Neural cell (in vitro differentiated cells): Measurements from ENCODE around the gene NDST3. TPM values are rescaled to one million over a fixed set of nuclear protein-coding genes. Genes with fewer than 3 reads are reported as not detected.

ENCODE experiments used
- H2AFZ ChIP-seq: fragments of 200-600, 300-800 bp; sonication (generic), shearing (Covaris generic); 2 replicates; pipeline ENCODE4 v1.6.0; 2014; ENCODE audit warnings: low read depth, mild to moderate bottlenecking, antibody characterized with exemption, low read length, moderate library complexity
- H3F3A ChIP-seq: fragments of 200-600 bp; shearing (Covaris generic); 2 replicates; pipeline ENCODE4 v1.6.1; 2016; ENCODE audit warnings: mild to moderate bottlenecking, moderate library complexity, mixed read lengths, antibody characterized with exemption, low read length; ENCODE audit not compliant: insufficient read depth, poor library complexity, severe bottlenecking
- H3K27ac ChIP-seq: fragments of 200-600, 300-800 bp; sonication (generic), shearing (Covaris generic); 2 replicates; pipeline ENCODE4 v1.5.1; 2014; ENCODE audit warnings: mild to moderate bottlenecking, low read length, moderate library complexity
- H3K27me3 ChIP-seq: fragments of 300-800, 200-600 bp; sonication (generic), shearing (Covaris generic); 2 replicates; pipeline ENCODE4 v1.6.0; 2014; ENCODE audit warnings: mild to moderate bottlenecking, low read depth, low read length, moderate library complexity; ENCODE audit not compliant: insufficient read depth
- H3K36me3 ChIP-seq: fragments of 300-800, 200-600 bp; sonication (generic), shearing (Covaris generic); 2 replicates; pipeline ENCODE4 v1.5.1; 2014; ENCODE audit warnings: mild to moderate bottlenecking, antibody characterized with exemption, low read length, moderate library complexity; ENCODE audit not compliant: insufficient read depth
- H3K4me2 ChIP-seq: fragments of 300-800, 200-600 bp; sonication (generic), shearing (Covaris generic); 2 replicates; pipeline ENCODE4 v1.6.0; 2014; ENCODE audit warnings: mild to moderate bottlenecking, low read length
- H3K4me3 ChIP-seq: fragments of 300-800, 200-600 bp; sonication (generic), shearing (Covaris generic); 2 replicates; pipeline ENCODE4 v1.5.1; 2014; ENCODE audit warnings: mild to moderate bottlenecking, low read length, moderate library complexity
- H3K79me2 ChIP-seq: fragments of 200-600 bp; shearing (Covaris generic); replicated peaks from 2 replicates; pipeline ENCODE4 v1.6.0; 2014; ENCODE audit warnings: mild to moderate bottlenecking, low read length, moderate library complexity; ENCODE audit not compliant: insufficient read depth
- H3K9ac ChIP-seq: fragments of 300-800, 200-600 bp; sonication (generic), shearing (Covaris generic); 2 replicates; pipeline ENCODE4 v1.6.1; 2016; ENCODE audit warnings: mild to moderate bottlenecking, low read length, mixed read lengths
- H3K9me2 ChIP-seq: fragments of 200-600 bp; shearing (Covaris generic); 2 replicates; pipeline ENCODE4 v1.6.1; 2016; ENCODE audit warnings: mild to moderate bottlenecking, low read length, mixed read lengths; ENCODE audit not compliant: insufficient read depth
- H3K9me3 ChIP-seq: fragments of 200-600, 300-800 bp; sonication (generic), shearing (Covaris generic); 2 replicates; pipeline ENCODE4 v1.6.1; 2016; ENCODE audit warnings: mild to moderate bottlenecking, mixed run types, low read length, moderate library complexity, mixed read lengths
- H4K20me1 ChIP-seq: fragments of 200-600 bp; shearing (Covaris generic); 2 replicates; pipeline ENCODE4 v1.6.1; 2016; ENCODE audit warnings: mild to moderate bottlenecking, mixed run types; ENCODE audit not compliant: insufficient read depth
- CTCF ChIP-seq: fragments of 450-650 bp; IDR thresholded peaks from 2 replicates; pipeline ENCODE4 v1.5.1; 2014; ENCODE audit warnings: antibody characterized with exemption, mild to moderate bottlenecking, moderate library complexity; ENCODE audit not compliant: poor library complexity, severe bottlenecking
- EP300 ChIP-seq: fragments of 450-650 bp; conservative IDR thresholded peaks from 2 replicates; pipeline ENCODE4 v1.6.1; 2014; ENCODE audit warnings: antibody characterized with exemption, mild to moderate bottlenecking, moderate library complexity; ENCODE audit not compliant: poor library complexity, severe bottlenecking
- EZH2 ChIP-seq: fragments of 200-600, 300-800 bp; shearing (Covaris generic), sonication (generic); IDR thresholded peaks from 2 replicates; pipeline ENCODE4 v1.6.1; 2014; ENCODE audit warnings: antibody characterized with exemption, low read length, borderline replicate concordance, mild to moderate bottlenecking; ENCODE audit not compliant: insufficient read depth, poor library complexity, severe bottlenecking
- MXI1 ChIP-seq: fragments of 450-650 bp; conservative IDR thresholded peaks from 2 replicates; pipeline ENCODE4 v1.6.1; 2014; ENCODE audit warnings: antibody characterized with exemption, mild to moderate bottlenecking; ENCODE audit not compliant: poor library complexity, severe bottlenecking
- POLR2AphosphoS5 ChIP-seq: IDR thresholded peaks from 2 replicates; pipeline ENCODE4 v1.6.1; 2012
- RAD21 ChIP-seq: fragments of 450-650 bp; conservative IDR thresholded peaks from 2 replicates; pipeline ENCODE4 v1.6.1; 2014; ENCODE audit warnings: antibody characterized with exemption, mild to moderate bottlenecking, moderate library complexity
- REST ChIP-seq: IDR thresholded peaks from 2 replicates; pipeline ENCODE4 v1.6.1; 2012; ENCODE audit warnings: borderline replicate concordance
- SMC3 ChIP-seq: fragments of 450-650 bp; conservative IDR thresholded peaks from 2 replicates; pipeline ENCODE4 v1.6.1; 2014; ENCODE audit warnings: antibody characterized with exemption, mild to moderate bottlenecking, moderate library complexity; ENCODE audit not compliant: poor library complexity
- TAF1 ChIP-seq: IDR thresholded peaks from 2 replicates; pipeline ENCODE4 v1.6.1; 2012; ENCODE audit warnings: low read depth
- polyA plus RNA-seq: library from polyadenylated mRNA; depleted of rRNA; stranded (reverse); fragments of >200 nt; gene quantifications from 2 replicates; pipeline ENCODE4 v1.2.3, GENCODE V29; 2014

Gene NDST3
- polyA plus RNA-seq, 1 donor from 2014 or later: 4.0 TPM

GRCh38 chr4:118286685-118287084, 252.4 kb downstream of the NDST3 start:
- H3K27me3 ChIP-seq: no peaks in the 10 kb centered on the region
- no peaks in the 10 kb centered on the region for H3K9me3 ChIP-seq
- no peak overlapping the region for H3K9ac ChIP-seq
- no peaks in the 10 kb centered on the region for H3K9me2 ChIP-seq
- no peak overlapping the region for H3K4me3 ChIP-seq
- H3K27ac ChIP-seq: no peak overlapping the region
- H4K20me1 ChIP-seq: no peaks in the 10 kb centered on the region
- H3K4me2 ChIP-seq: no peak overlapping the region
- H3K36me3 ChIP-seq: no peaks in the 10 kb centered on the region
- no peaks in the 10 kb centered on the region for H3F3A ChIP-seq
- no peaks in the 10 kb centered on the region for H3K79me2 ChIP-seq
- TF ChIP-seq MXI1: no peak
- TF ChIP-seq EZH2: no peak
- no peak for TF ChIP-seq CTCF
- TF ChIP-seq RAD21: no peak
- TF ChIP-seq POLR2AphosphoS5: no peak
- no peak for TF ChIP-seq SMC3
- no peak for TF ChIP-seq TAF1
- no peak for TF ChIP-seq REST
- TF ChIP-seq EP300: no peak
- H2AFZ ChIP-seq: no peak overlapping the region

- Histone ChIP-seq H3K27ac (no peak overlapping the region), H3K4me2 (no peak overlapping the region), H3K79me2 (no peaks in the 10 kb centered on the region), H4K20me1 (no peaks in the 10 kb centered on the region), H3K27me3 (no peaks in the 10 kb centered on the region), H2AFZ (no peak overlapping the region), H3K9me3 (no peaks in the 10 kb centered on the region), H3K9me2 (no peaks in the 10 kb centered on the region), H3K4me3 (no peak overlapping the region), H3K9ac (no peak overlapping the region), H3K36me3 (no peaks in the 10 kb centered on the region), H3F3A (no peaks in the 10 kb centered on the region)
- TF ChIP-seq EP300 (no peak), POLR2AphosphoS5 (no peak), SMC3 (no peak), CTCF (no peak), EZH2 (no peak), REST (no peak), TAF1 (no peak), RAD21 (no peak), MXI1 (no peak)
Observed at GRCh38 chr4:118287711-118288451, 253.6 kb downstream of the NDST3 start.
